ENCODE data around the gene ARTN.

ARTN gene

GRCh38 chr1:43942411-43942810, 8.8 kb downstream of the ARTN start:
- Histone ChIP-seq H2AFZ (ENCODE audit: low read depth) (no peak overlapping the region), H3K9ac (no peak overlapping the region), H3K4me2 (no peak overlapping the region), H4K20me1 (ENCODE audit: insufficient read depth) (no peaks in the 10 kb centered on the region), H3K27me3 (ENCODE audit: insufficient read depth, low read depth) (no peaks in the 10 kb centered on the region), H3K36me3 (ENCODE audit: insufficient read depth) (no peaks in the 10 kb centered on the region), H3K27ac (no peak overlapping the region), H3K4me3 (IDR thresholded peaks at IDR 0.05; ENCODE audit: insufficient read depth, low read depth, low read length) (no peak overlapping the region), H3K4me1 (ENCODE audit: low read depth, poor library complexity, severe bottlenecking) (peaks cover 12% of the 10 kb centered on the region), H3K79me2 (ENCODE audit: insufficient read depth, low read depth) (peaks cover 2% of the 10 kb centered on the region)
- TF ChIP-seq CTCF (conservative IDR thresholded peaks at IDR 0.05; ENCODE audit: low read depth, low read length): no peak

- Histone ChIP-seq H3K27me3 (ENCODE audit: insufficient read depth, low read depth) (no peaks in the 10 kb centered on the region), H3K4me3 (IDR thresholded peaks at IDR 0.05; ENCODE audit: insufficient read depth, low read depth, low read length) (no peak overlapping the region), H3K9ac (no peak overlapping the region), H3K4me1 (ENCODE audit: low read depth, poor library complexity, severe bottlenecking) (peaks cover 22% of the 10 kb centered on the region), H4K20me1 (ENCODE audit: insufficient read depth) (no peaks in the 10 kb centered on the region), H3K27ac (no peak overlapping the region), H3K36me3 (ENCODE audit: insufficient read depth) (no peaks in the 10 kb centered on the region), H2AFZ (ENCODE audit: low read depth) (no peak overlapping the region), H3K4me2 (peak overlapping the region; percentile 88; the same call in 1 of the 2 replicates), H3K79me2 (ENCODE audit: insufficient read depth, low read depth) (peaks cover 12% of the 10 kb centered on the region)
- TF ChIP-seq CTCF (conservative IDR thresholded peaks at IDR 0.05; ENCODE audit: low read depth, low read length): no peak
These were observed 11.3 kb downstream of the ARTN start for GRCh38 chr1:43944860-43945259.

- H3K9ac ChIP-seq: peak overlapping the region; percentile 99
- peak overlapping the region; percentile 96; the same call in 1 of the 2 replicates for H3K27ac ChIP-seq
- H3K4me3 ChIP-seq (IDR thresholded peaks at IDR 0.05; ENCODE audit: insufficient read depth, low read depth, low read length): peak overlapping the region; percentile 72
- H3K79me2 ChIP-seq (ENCODE audit: insufficient read depth, low read depth): peaks cover 12% of the 10 kb centered on the region
- no peaks in the 10 kb centered on the region for H3K36me3 ChIP-seq (ENCODE audit: insufficient read depth)
- H3K4me1 ChIP-seq (ENCODE audit: low read depth, poor library complexity, severe bottlenecking): peaks cover 22% of the 10 kb centered on the region
- peak overlapping the region; percentile 85 for H2AFZ ChIP-seq (ENCODE audit: low read depth)
- TF ChIP-seq CTCF (conservative IDR thresholded peaks at IDR 0.05; ENCODE audit: low read depth, low read length): no peak
- no peaks in the 10 kb centered on the region for H3K27me3 ChIP-seq (ENCODE audit: insufficient read depth, low read depth)
- H4K20me1 ChIP-seq (ENCODE audit: insufficient read depth): no peaks in the 10 kb centered on the region
- H3K4me2 ChIP-seq: peak overlapping the region; percentile 88
These were observed 12.2 kb downstream of the ARTN start for GRCh38 chr1:43945674-43946235.

- peaks cover 22% of the 10 kb centered on the region for H3K4me1 ChIP-seq (ENCODE audit: low read depth, poor library complexity, severe bottlenecking)
- peak; percentile 74 for TF ChIP-seq CTCF (conservative IDR thresholded peaks at IDR 0.05; ENCODE audit: low read depth, low read length)
- no peaks in the 10 kb centered on the region for H3K36me3 ChIP-seq (ENCODE audit: insufficient read depth)
- peaks cover 12% of the 10 kb centered on the region for H3K79me2 ChIP-seq (ENCODE audit: insufficient read depth, low read depth)
- H3K4me3 ChIP-seq (IDR thresholded peaks at IDR 0.05; ENCODE audit: insufficient read depth, low read depth, low read length): peak within 1 kb of the TSS; percentile 75
- peak within 1 kb of the TSS; percentile 99 for H3K9ac ChIP-seq
- peak within 1 kb of the TSS; percentile 85 for H2AFZ ChIP-seq (ENCODE audit: low read depth)
- no peaks in the 10 kb centered on the region for H3K27me3 ChIP-seq (ENCODE audit: insufficient read depth, low read depth)
- no peaks in the 10 kb centered on the region for H4K20me1 ChIP-seq (ENCODE audit: insufficient read depth)
- H3K4me2 ChIP-seq: peak within 1 kb of the TSS; percentile 98
- peak within 1 kb of the TSS; percentile 96 for H3K27ac ChIP-seq
These were observed 12.8 kb downstream of the ARTN start, which contains the start of gene IPO13 for GRCh38 chr1:43946236-43947060. TSS of gene IPO13 (plus strand) at chr1:43946950. CDS start at chr1:43947601, 651 bp downstream.
